ENCODE measurements around the gene PHRF1.

The PHRF1 gene

GRCh38 chr11:545171-545570 is 31.1 kb upstream of the PHRF1 start:
- no peak overlapping the region for H3K27ac ChIP-seq
- TF ChIP-seq, protein P1, sequence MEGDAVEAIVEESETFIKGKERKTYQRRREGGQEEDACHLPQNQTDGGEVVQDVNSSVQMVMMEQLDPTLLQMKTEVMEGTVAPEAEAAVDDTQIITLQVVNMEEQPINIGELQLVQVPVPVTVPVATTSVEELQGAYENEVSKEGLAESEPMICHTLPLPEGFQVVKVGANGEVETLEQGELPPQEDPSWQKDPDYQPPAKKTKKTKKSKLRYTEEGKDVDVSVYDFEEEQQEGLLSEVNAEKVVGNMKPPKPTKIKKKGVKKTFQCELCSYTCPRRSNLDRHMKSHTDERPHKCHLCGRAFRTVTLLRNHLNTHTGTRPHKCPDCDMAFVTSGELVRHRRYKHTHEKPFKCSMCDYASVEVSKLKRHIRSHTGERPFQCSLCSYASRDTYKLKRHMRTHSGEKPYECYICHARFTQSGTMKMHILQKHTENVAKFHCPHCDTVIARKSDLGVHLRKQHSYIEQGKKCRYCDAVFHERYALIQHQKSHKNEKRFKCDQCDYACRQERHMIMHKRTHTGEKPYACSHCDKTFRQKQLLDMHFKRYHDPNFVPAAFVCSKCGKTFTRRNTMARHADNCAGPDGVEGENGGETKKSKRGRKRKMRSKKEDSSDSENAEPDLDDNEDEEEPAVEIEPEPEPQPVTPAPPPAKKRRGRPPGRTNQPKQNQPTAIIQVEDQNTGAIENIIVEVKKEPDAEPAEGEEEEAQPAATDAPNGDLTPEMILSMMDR (IDR thresholded peaks at IDR 0.05; ENCODE audit: low read depth, low read length, missing control alignments) = no peak
- H3K4me3 ChIP-seq (ENCODE audit: low read depth, low read length) = no peak overlapping the region
- no peaks in the 10 kb centered on the region for H3K36me3 ChIP-seq (replicated peaks)
- in situ Hi-C loops (cut with HindIII; ENCODE audit: low pct_ligation_motif_present, low sequenced_read_pairs) = no loop called here
- DNase-seq = no peak
- H3K27me3 ChIP-seq (replicated peaks) = no peaks in the 10 kb centered on the region

DNA sequence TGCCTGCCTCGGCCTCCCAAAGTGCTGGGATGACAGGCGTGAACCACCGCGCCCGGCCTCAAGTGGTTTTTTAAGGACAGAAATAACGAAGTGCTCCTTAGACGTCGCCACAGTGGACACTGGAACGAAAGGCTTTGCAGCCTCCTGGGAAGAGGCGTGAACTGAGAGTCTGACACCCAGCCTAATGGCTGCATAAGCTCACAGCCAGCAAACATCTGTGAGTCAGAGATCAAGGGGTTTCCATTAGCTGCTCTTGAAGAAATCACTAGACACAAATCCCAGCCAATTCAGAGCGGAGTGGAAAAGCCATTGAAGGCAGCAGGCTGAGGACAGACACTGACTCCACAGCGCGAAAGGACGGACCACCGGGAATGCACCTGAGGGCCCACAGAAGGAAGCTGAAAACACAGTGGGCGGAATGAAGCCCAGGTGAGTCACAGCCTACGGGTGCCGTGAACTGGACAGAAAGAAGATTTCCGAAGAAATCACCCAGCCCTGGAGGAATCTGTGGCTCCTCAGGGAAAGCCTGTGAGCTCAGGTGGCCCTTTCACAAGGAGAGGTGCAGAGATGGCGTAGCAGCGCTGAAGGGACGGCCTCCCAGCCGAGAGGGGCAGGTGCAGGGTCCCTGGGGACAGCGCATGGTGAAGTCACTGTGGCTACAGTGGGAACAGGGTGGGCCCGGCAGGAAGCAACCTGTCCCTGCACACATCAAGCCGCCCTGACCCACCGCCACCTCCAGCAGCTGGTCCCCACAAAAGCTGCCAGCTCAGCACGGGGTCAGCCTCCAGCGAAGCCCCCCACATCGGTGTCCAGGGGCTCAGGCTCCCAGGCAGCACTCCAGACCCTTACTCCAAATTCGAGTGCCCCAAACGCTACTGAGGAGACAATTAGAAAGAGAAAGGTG is 27.3 kb upstream of the PHRF1 start:
- no peaks in the 10 kb centered on the region for H3K27me3 ChIP-seq (replicated peaks)
- H3K27ac ChIP-seq = no peak overlapping the region
- DNase-seq = no peak
- H3K36me3 ChIP-seq (replicated peaks) = no peaks in the 10 kb centered on the region
- TF ChIP-seq, protein P1 (IDR thresholded peaks at IDR 0.05; ENCODE audit: low read depth, low read length, missing control alignments) = no peak
- H3K4me3 ChIP-seq (ENCODE audit: low read depth, low read length) = no peak overlapping the region
- in situ Hi-C loops (cut with HindIII; ENCODE audit: low pct_ligation_motif_present, low sequenced_read_pairs) = no loop called here

DNA sequence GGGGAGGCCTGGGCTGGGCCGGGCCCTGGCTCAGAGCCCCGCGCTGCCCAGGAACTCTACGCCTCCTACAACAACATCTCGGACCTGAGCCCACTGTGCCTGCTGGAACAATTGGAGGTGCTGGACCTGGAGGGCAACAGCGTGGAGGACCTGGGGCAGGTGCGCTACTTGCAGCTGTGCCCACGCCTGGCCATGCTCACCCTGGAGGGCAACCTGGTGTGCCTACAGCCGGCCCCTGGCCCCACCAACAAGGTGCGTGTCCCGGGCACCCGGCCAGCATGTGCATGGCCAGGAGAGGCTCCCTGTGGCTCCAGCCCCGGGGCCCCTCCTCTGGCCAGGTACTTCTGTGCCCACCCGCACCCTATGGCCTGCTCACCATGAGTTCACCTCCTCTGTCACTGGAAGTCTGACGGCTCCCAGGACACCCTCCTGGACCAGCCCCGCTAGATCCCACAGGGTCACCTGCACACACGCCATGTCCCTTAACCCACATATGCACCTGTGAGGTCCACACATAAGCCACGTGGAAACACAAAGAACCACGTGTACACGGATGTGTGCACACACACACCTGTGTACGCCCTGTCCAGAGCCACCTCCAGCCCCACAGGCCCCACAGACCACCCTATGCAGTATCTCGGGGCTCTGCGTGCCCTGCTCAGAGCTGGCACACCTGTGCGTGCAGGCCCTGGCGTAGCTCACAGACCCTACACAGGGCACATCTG is 26.1 kb upstream of the PHRF1 start:
- no peak overlapping the region for H3K27ac ChIP-seq
- in situ Hi-C loops (cut with HindIII; ENCODE audit: low pct_ligation_motif_present, low sequenced_read_pairs) = no loop called here
- H3K4me3 ChIP-seq (ENCODE audit: low read depth, low read length) = no peak overlapping the region
- DNase-seq = no peak
- TF ChIP-seq, protein P1 (IDR thresholded peaks at IDR 0.05; ENCODE audit: low read depth, low read length, missing control alignments) = no peak
- peaks cover 9% of the 10 kb centered on the region for H3K27me3 ChIP-seq (replicated peaks)
- no peaks in the 10 kb centered on the region for H3K36me3 ChIP-seq (replicated peaks)

GRCh38 chr11:550746-551085 is 25.6 kb upstream of the PHRF1 start:
- no peak for DNase-seq
- H3K36me3 ChIP-seq (replicated peaks) = no peaks in the 10 kb centered on the region
- no peak overlapping the region for H3K27ac ChIP-seq
- TF ChIP-seq, protein P1 (IDR thresholded peaks at IDR 0.05; ENCODE audit: low read depth, low read length, missing control alignments) = no peak
- peaks cover 14% of the 10 kb centered on the region for H3K27me3 ChIP-seq (replicated peaks)
- no peak overlapping the region for H3K4me3 ChIP-seq (ENCODE audit: low read depth, low read length)
- in situ Hi-C loops (cut with HindIII; ENCODE audit: low pct_ligation_motif_present, low sequenced_read_pairs) = no loop called here

DNA sequence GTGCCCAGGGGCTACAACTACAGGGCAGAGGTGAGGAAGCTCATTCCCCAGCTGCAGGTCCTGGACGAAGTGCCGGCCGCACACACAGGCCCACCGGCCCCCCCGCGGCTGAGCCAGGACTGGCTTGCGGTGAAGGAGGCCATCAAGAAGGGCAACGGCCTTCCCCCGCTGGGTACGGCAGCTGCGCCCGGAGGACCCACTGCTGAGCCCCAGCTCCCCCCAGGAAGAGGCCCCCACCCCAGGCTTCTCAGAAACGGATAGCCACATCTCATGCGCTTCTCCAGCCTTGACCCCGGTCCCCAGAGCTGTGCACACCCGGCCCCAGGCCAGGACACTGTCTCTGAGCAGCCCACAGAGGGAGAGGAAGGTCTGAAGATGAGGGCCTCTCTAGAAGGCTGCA is 25.1 kb upstream of the PHRF1 start:
- peaks cover 19% of the 10 kb centered on the region for H3K27me3 ChIP-seq (replicated peaks)
- in situ Hi-C loops (cut with HindIII; ENCODE audit: low pct_ligation_motif_present, low sequenced_read_pairs) = no loop called here
- no peaks in the 10 kb centered on the region for H3K36me3 ChIP-seq (replicated peaks)
- no peak for DNase-seq
- H3K4me3 ChIP-seq (ENCODE audit: low read depth, low read length) = no peak overlapping the region
- no peak overlapping the region for H3K27ac ChIP-seq
- TF ChIP-seq, protein P1 (IDR thresholded peaks at IDR 0.05; ENCODE audit: low read depth, low read length, missing control alignments) = no peak
